K562 (cell line): Measurements from ENCODE around the gene AGAP1. TPM values are rescaled to one million over a fixed set of nuclear protein-coding genes. Genes with fewer than 3 reads are reported as not detected.
A peak's percentile ranks its signal among the peaks of the same experiment; 100 is the strongest.

Experiments used
- ATAC-seq: fragments of 200-7000 bp; cut with Tn5 transposase; 3 replicates; pipeline ENCODE4 v1.9.1; 2020; ENCODE audit warnings: moderate library complexity
- BruUV-seq: library from RNA; stranded (reverse); fragments of 400-500 nt; replicated peaks from 2 replicates; lab custom pipeline; 2021; lab: Mats Ljungman, UMichigan
- CTCF ChIA-PET: fragments of 300-600 bp; formaldehyde crosslinking; extraction: SDS; loops from one replicate; lab custom pipeline; 2021; ENCODE audit warnings: low intra/inter-chr PET ratio; lab: Yijun Ruan, JAX
- POLR2A ChIA-PET: fragments of 300-600, 350-650 bp; sonication (Branson Sonifier 250); formaldehyde crosslinking; extraction: SDS; loops from one replicate; lab custom pipeline; 2021; ENCODE audit warnings: antibody characterized with exemption, inconsistent platforms; lab: Yijun Ruan, JAX
- DNase-seq, 4 experiments: peaks; one replicate each; pipeline versions ENCODE4 v3.0.0 to v3.0.0-alpha.2; 2011 to 2018; ENCODE audit warnings: low spot score in 3 of 4, mixed read lengths in 3 of 4; ENCODE audit errors: extremely low read depth in 1 of 4
- FAIRE-seq: peaks from 2 replicates; lab custom pipeline; 2011; peaks lifted over from hg19 to GRCh38; lab: Jason Lieb, UNC
- H2AFZ ChIP-seq: 2 replicates; pipeline ENCODE4 v1.6.0; 2011; ENCODE audit warnings: low read depth, low read length, control low read depth, inconsistent platforms
- H3K27ac ChIP-seq: fragments of 200-600 bp; 3 replicates; pipeline ENCODE4 v1.8.0; 2011; ENCODE audit warnings: low read depth, mild to moderate bottlenecking, control low read depth, inconsistent platforms, low read length, moderate library complexity, mixed read lengths; ENCODE audit errors: extremely low read depth
- H3K27me3 ChIP-seq, 2 experiments: fragments of 300-600 bp in 1 of 2; 2 replicates in 1 of 2; 3 replicates in 1 of 2; pipeline versions ENCODE4 v1.6.0 to v1.8.0; 2011; ENCODE audit warnings: inconsistent platforms in 2 of 2, low read length in 2 of 2, mild to moderate bottlenecking in 1 of 2, mixed read lengths in 1 of 2, moderate library complexity in 1 of 2; ENCODE audit not compliant: control insufficient read depth in 2 of 2, insufficient read depth in 2 of 2
- H3K36me3 ChIP-seq: fragments of 300-600 bp; 3 replicates; pipeline ENCODE4 v1.8.0; 2011; ENCODE audit warnings: mild to moderate bottlenecking, low read length, inconsistent platforms; ENCODE audit not compliant: control insufficient read depth, insufficient read depth
- H3K4me1 ChIP-seq, 2 experiments: fragments of 200-600 bp in 1 of 2; replicated peaks in 1 of 2; 2 replicates in 1 of 2; 3 replicates in 1 of 2; pipeline versions ENCODE4 v1.5.1 to v1.8.0; 2011; ENCODE audit warnings: inconsistent platforms in 2 of 2, low read length in 2 of 2, mild to moderate bottlenecking in 1 of 2, mixed read lengths in 1 of 2, moderate library complexity in 1 of 2; ENCODE audit not compliant: control insufficient read depth in 2 of 2, insufficient read depth in 2 of 2
- H3K4me2 ChIP-seq: 2 replicates; pipeline ENCODE4 v1.6.1; 2011; ENCODE audit warnings: low read length, control low read depth, inconsistent platforms, mixed read lengths; ENCODE audit not compliant: insufficient read depth
- H3K4me3 ChIP-seq: fragments of 200-600 bp; sonication (generic), shearing (Covaris generic); 2 replicates; pipeline ENCODE4 v1.5.1; 2016; ENCODE audit warnings: control low read depth, inconsistent platforms
- H3K79me2 ChIP-seq: fragments of 200-600 bp; 3 replicates; pipeline ENCODE4 v1.8.0; 2011; ENCODE audit warnings: low read length, inconsistent platforms; ENCODE audit not compliant: control insufficient read depth, insufficient read depth
- H3K9ac ChIP-seq, 2 experiments: 2 replicates each; pipeline versions ENCODE4 v1.6.0 to v1.6.1; 2011; ENCODE audit warnings: low read depth in 2 of 2, low read length in 2 of 2, control low read depth in 1 of 2, inconsistent platforms in 1 of 2, mild to moderate bottlenecking in 1 of 2, mixed read lengths in 1 of 2; ENCODE audit not compliant: insufficient read depth in 1 of 2
- H3K9me1 ChIP-seq: one replicate; pipeline ENCODE4 v1.6.0; 2011; ENCODE audit warnings: inconsistent platforms, mild to moderate bottlenecking, low read length, moderate library complexity; ENCODE audit not compliant: control insufficient read depth, insufficient read depth
- H3K9me3 ChIP-seq: replicated peaks from 2 replicates; pipeline ENCODE4 v1.5.1; 2011; ENCODE audit warnings: low read depth, low read length, inconsistent platforms; ENCODE audit not compliant: control insufficient read depth, insufficient read depth
- H4K20me1 ChIP-seq: replicated peaks from 2 replicates; pipeline ENCODE4 v1.6.1; 2011; ENCODE audit warnings: low read length, inconsistent platforms, mixed read lengths; ENCODE audit not compliant: control insufficient read depth, insufficient read depth
- CBX3 ChIP-seq, 2 experiments: IDR thresholded peaks; 1 replicate in 1 of 2; 2 replicates in 1 of 2; pipeline ENCODE4 v1.6.1; 2012; ENCODE audit warnings: inconsistent platforms in 2 of 2, low read length in 2 of 2, borderline replicate concordance in 1 of 2, control low read depth in 1 of 2
- CEBPG ChIP-seq, 3 experiments: fragments of 200-800 bp in 1 of 3; sonication (Bioruptor generic) in 1 of 3; sonication (generic) in 1 of 3; formaldehyde crosslinking in 1 of 3; IDR thresholded peaks in 2 of 3; conservative IDR thresholded peaks in 1 of 3; 2 replicates each; pipeline versions ENCODE4 v1.6.1 to v1.8.0; 2016 to 2022; ENCODE audit warnings: missing compliant biosample characterization in 2 of 3, missing genetic modification characterization in 2 of 3, mild to moderate bottlenecking in 1 of 3, missing genetic modification reagents in 1 of 3
- CHD1 ChIP-seq: fragments of 200-600 bp; sonication (generic); IDR thresholded peaks from one replicate; pipeline ENCODE4 v1.6.1; 2012; ENCODE audit warnings: mild to moderate bottlenecking, moderate library complexity, low read length, inconsistent platforms
- CTBP1 ChIP-seq: fragments of 450-650 bp; IDR thresholded peaks from 2 replicates; pipeline ENCODE4 v1.6.1; 2016; ENCODE audit warnings: borderline replicate concordance
- HDAC1 ChIP-seq, 2 experiments: fragments of 450-650 bp; IDR thresholded peaks; 2 replicates each; pipeline ENCODE4 v1.6.1; 2016 to 2017; ENCODE audit warnings: inconsistent platforms in 1 of 2, mild to moderate bottlenecking in 1 of 2, moderate library complexity in 1 of 2
- HES1 ChIP-seq: fragments of 450-650 bp; IDR thresholded peaks from 2 replicates; pipeline ENCODE4 v1.6.1; 2016; ENCODE audit warnings: low read depth, mild to moderate bottlenecking, moderate library complexity
- PRMT5 ChIP-seq: sonication (generic); formaldehyde crosslinking; IDR thresholded peaks from 2 replicates; pipeline ENCODE4 v1.5.0; 2020; ENCODE audit warnings: missing genetic modification reagents
- PYGO2 ChIP-seq: fragments of 450-650 bp; IDR thresholded peaks from 2 replicates; pipeline ENCODE4 v1.6.1; 2016; ENCODE audit warnings: mild to moderate bottlenecking, missing genetic modification characterization, moderate library complexity, missing compliant biosample characterization
- SREBF1 ChIP-seq: fragments of 150-350 bp; IDR thresholded peaks from 2 replicates; pipeline ENCODE4 v1.6.1; 2014; ENCODE audit warnings: antibody characterized with exemption, low read depth, low read length, borderline replicate concordance
- TARDBP ChIP-seq: fragments of 450-650 bp; IDR thresholded peaks from 2 replicates; pipeline ENCODE4 v1.6.1; 2016
- TCF3 ChIP-seq: sonication (generic); formaldehyde crosslinking; IDR thresholded peaks from 2 replicates; pipeline ENCODE4 v1.4.0; 2020; ENCODE audit warnings: mild to moderate bottlenecking, missing genetic modification reagents
- TRIM28 ChIP-seq: fragments of 450-650 bp; IDR thresholded peaks from 2 replicates; pipeline ENCODE4 v1.6.1; 2017
- ZKSCAN3 ChIP-seq: fragments of 250-450 bp; sonication (Bioruptor Pico); IDR thresholded peaks from 2 replicates; pipeline ENCODE4 v1.4.0; 2020
- ZNF644 ChIP-seq: fragments of 200-800 bp; sonication (Bioruptor generic); IDR thresholded peaks from 2 replicates; pipeline ENCODE4 v1.6.1; 2016; ENCODE audit warnings: low read depth, missing genetic modification characterization, missing compliant biosample characterization
- ZNF780A ChIP-seq: fragments of 250-450 bp; sonication (Bioruptor Pico); IDR thresholded peaks from 2 replicates; pipeline ENCODE4 v1.5.0; 2021; ENCODE audit warnings: mild to moderate bottlenecking
- WGBS: fragments of 100-300 bp; shearing (Covaris generic); methylation state at CpG from one replicate; pipeline ENCODE4 v1.1.6; 2016; ENCODE audit warnings: low coverage, mixed read lengths; ENCODE audit not compliant: insufficient coverage; ENCODE audit errors: missing lambda C conversion rate; 5-methylcytosine and 5-hydroxymethylcytosine counted together
- in situ Hi-C: fragments of 300-500 bp; cut with MboI; formaldehyde crosslinking; loops from 4 replicates; pipeline ENCODE4 v1.15.0; 2018; ENCODE audit warnings: inconsistent platforms, mixed read lengths
- intact Hi-C: fragments of 100-400 bp; cut with micrococcal nuclease; formaldehyde crosslinking; loops from 2 replicates; pipeline ENCODE4 v1.14.2; 2022
- polyA plus RNA-seq, 8 experiments: library from polyadenylated mRNA; depleted of rRNA in 4 of 8; stranded (reverse) in 5 of 8; unstranded in 3 of 8; fragments of >200 nt; fragmentation: Nextera tagmentation in 2 of 8; fragmentation: Illumina TruSeq in 1 of 8; extraction: Ambion mirVana in 2 of 8; extraction: Trizol in 1 of 8; gene quantifications; 2 replicates each; pipeline versions ENCODE4 v1.2.1 to v1.2.3, GENCODE V29; 2011 to 2014; ENCODE audit warnings: inconsistent platforms in 1 of 8, missing spikeins in 1 of 8
- total RNA-seq, 7 experiments: library from RNA; depleted of rRNA in 6 of 7; stranded (reverse); fragments of >200 nt in 6 of 7; fragmentation: Illumina TruSeq in 2 of 7; extraction: Trizol in 2 of 7; gene quantifications; 2 replicates each; pipeline versions ENCODE4 v1.2.1 to v1.2.3, GENCODE V29; 2011 to 2021; ENCODE audit warnings: low replicate concordance in 1 of 7

AGAP1 gene
- total and polyA plus RNA-seq, 9 of the 15 experiments (the other 6 are each of a cell fraction or from before 2014, with no cell fraction given): 1.3 to 24.0 (median 10.6) TPM

GRCh38 chr2:235516257-235516656 is 22.4 kb downstream of the AGAP1 start:
- no peak overlapping the region; a peak in 1 of 4 replicates for H3K9ac ChIP-seq
- peaks cover 4% of the 10 kb centered on the region; the same call in 1 of the 2 replicates for H4K20me1 ChIP-seq
- BruUV-seq: no TSS peak
- POLR2A ChIA-PET: interaction anchor here (0.5 to 1.3 kb wide), 3 partner anchors 9 to 1076 kb away, joined by 3 to 4 read pairs (median 3); no protein-coding TSS in a partner anchor
- CTCF ChIA-PET: no interaction called here
- no peaks in the 10 kb centered on the region for H3K36me3 ChIP-seq
- in situ Hi-C loops (no loop called here), intact Hi-C loops (no loop called here)
- no peaks in the 10 kb centered on the region for H3K27me3 ChIP-seq
- no peak overlapping the region for H3K4me3 ChIP-seq
- H3K4me1 ChIP-seq: peaks cover under 1 to 10% of the 10 kb centered on the region in 2 experiments; a peak in 2 of 5 replicates
- no peak overlapping the region for H3K4me2 ChIP-seq
- no peak for FAIRE-seq
- peaks cover 98% of the 10 kb centered on the region for H3K79me2 ChIP-seq
- H3K9me1 ChIP-seq: no peaks in the 10 kb centered on the region
- no peaks in the 10 kb centered on the region for H3K9me3 ChIP-seq
- TF ChIP-seq HDAC1 (IDR thresholded peaks at IDR 0.05) (0 out of 4 replicates have a peak, but pooled peaks of 1 of the 2 experiments have one; percentile 51), CTBP1 (no peak), TARDBP (no peak), CHD1 (no peak), PYGO2 (tag) (no peak), TRIM28 (peak; percentile 28; the same call in 1 of the 2 replicates), ZNF644 (tag) (no peak), CEBPG (CRISPR knock-in tag; IDR thresholded peaks at IDR 0.05) (no peak), CEBPG (tag; conservative IDR thresholded peaks at IDR 0.05 in 1 of 2, IDR thresholded peaks at IDR 0.05 in 1 of 2) (no peak), TCF3 (CRISPR knock-in tag) (no peak), CBX3 (IDR thresholded peaks at IDR 0.05; ENCODE audit: borderline replicate concordance in 1 of 2, low read length in 2 of 2) (peak in 1 of 2 experiments; percentile 69; a peak in 1 of 3 replicates), PRMT5 (CRISPR knock-in tag) (no peak), HES1 (no peak), SREBF1 (no peak), ZKSCAN3 (CRISPR knock-in tag) (no peak), ZNF780A (no peak)
- no peak overlapping the region for H2AFZ ChIP-seq
- H3K27ac ChIP-seq: no peak overlapping the region
- ATAC-seq: no peak
- DNase-seq: no peak
- 100% methylated on average over 6 of the region's 6 CpGs for WGBS
